Measurements from ENCODE around the gene FAM180A.
"Not testable (repeated sequence)": the region's sequence is repeated elsewhere in the genome, so short reads cannot be mapped to it uniquely, and the experiment has no call there.

The FAM180A gene

GRCh38 chr7:135744938-135745702 lies 3.5 kb downstream of the FAM180A start:
- DNase-seq (ENCODE audit: low read depth): no peak
- no peak for TF ChIP-seq CTCF (IDR thresholded peaks at IDR 0.05; ENCODE audit: control insufficient read depth, extremely low read depth, insufficient read depth)
- H3K4me3 ChIP-seq (ENCODE audit: low read depth, low read length): no peak overlapping the region

- no peak overlapping the region for H3K4me3 ChIP-seq (ENCODE audit: low read depth, low read length)
- DNase-seq (ENCODE audit: low read depth): no peak
- no peak for TF ChIP-seq CTCF (IDR thresholded peaks at IDR 0.05; ENCODE audit: control insufficient read depth, extremely low read depth, insufficient read depth)
These were observed 4.5 kb downstream of the FAM180A start for GRCh38 chr7:135743907-135744731.

GRCh38 chr7:135742371-135742770 lies 6.2 kb downstream of the FAM180A start:
- TF ChIP-seq CTCF (IDR thresholded peaks at IDR 0.05; ENCODE audit: control insufficient read depth, extremely low read depth, insufficient read depth): no peak
- H3K4me3 ChIP-seq (ENCODE audit: low read depth, low read length): no peak overlapping the region
- no peak for DNase-seq (ENCODE audit: low read depth)

- TF ChIP-seq CTCF (IDR thresholded peaks at IDR 0.05; ENCODE audit: control insufficient read depth, extremely low read depth, insufficient read depth): no peak
- no peak for DNase-seq (ENCODE audit: low read depth)
These were observed 6.7 kb downstream of the FAM180A start for GRCh38 chr7:135741905-135742304.

GRCh38 chr7:135740889-135741288 lies 7.7 kb downstream of the FAM180A start:
- DNase-seq (ENCODE audit: low read depth): no peak
- H3K4me3 ChIP-seq (ENCODE audit: low read depth, low read length): no peak overlapping the region
- no peak for TF ChIP-seq CTCF (IDR thresholded peaks at IDR 0.05; ENCODE audit: control insufficient read depth, extremely low read depth, insufficient read depth)

More at GRCh38 chr7:135741905-135742304, 6.7 kb downstream of the FAM180A start:
- H3K4me3 ChIP-seq (ENCODE audit: low read depth, low read length): no peak overlapping the region

- H3K4me3 ChIP-seq (ENCODE audit: low read depth, low read length); DNase-seq (ENCODE audit: low read depth): not testable (repeated sequence)
These were observed 11.3 kb downstream of the FAM180A start for GRCh38 chr7:135737306-135737647.

GRCh38 chr7:135736586-135737305 lies 11.9 kb downstream of the FAM180A start:
- DNase-seq (ENCODE audit: low read depth): no peak
- no peak for TF ChIP-seq CTCF (IDR thresholded peaks at IDR 0.05; ENCODE audit: control insufficient read depth, extremely low read depth, insufficient read depth)
- H3K4me3 ChIP-seq (ENCODE audit: low read depth, low read length): no peak overlapping the region

Measured in LNCaP clone FGC (cell line).